ENCODE data around the gene NDUFS4.
A peak's percentile ranks its signal among the peaks of the same experiment; 100 is the strongest.
"Not testable (repeated sequence)": the region's sequence is repeated elsewhere in the genome, so short reads cannot be mapped to it uniquely, and the experiment has no call there.

Gene NDUFS4

DNA sequence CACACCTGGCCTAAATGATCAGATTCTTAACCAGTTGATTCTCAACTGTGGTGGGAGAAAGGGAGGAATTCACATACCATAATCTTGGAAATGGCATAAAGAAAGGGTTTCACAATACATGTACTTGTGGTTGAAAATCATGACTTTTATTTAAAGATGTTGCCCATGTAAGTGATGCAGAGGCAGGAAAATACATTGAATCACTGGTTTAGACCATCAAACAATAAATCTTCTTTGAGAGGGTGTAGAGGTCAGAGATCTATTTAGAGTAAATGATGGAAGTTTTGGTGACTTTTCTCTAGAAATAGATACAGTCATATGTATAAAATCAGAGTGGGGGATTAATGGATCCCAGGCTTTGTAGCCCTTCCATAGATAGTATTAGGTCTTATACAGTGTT is 15.4 kb downstream of the NDUFS4 start:
- DNase-seq (ENCODE audit: low read depth) = no peak

GRCh38 chr5:53576674-53577073 is 16.2 kb downstream of the NDUFS4 start:
- no peak for DNase-seq (ENCODE audit: low read depth)

DNA sequence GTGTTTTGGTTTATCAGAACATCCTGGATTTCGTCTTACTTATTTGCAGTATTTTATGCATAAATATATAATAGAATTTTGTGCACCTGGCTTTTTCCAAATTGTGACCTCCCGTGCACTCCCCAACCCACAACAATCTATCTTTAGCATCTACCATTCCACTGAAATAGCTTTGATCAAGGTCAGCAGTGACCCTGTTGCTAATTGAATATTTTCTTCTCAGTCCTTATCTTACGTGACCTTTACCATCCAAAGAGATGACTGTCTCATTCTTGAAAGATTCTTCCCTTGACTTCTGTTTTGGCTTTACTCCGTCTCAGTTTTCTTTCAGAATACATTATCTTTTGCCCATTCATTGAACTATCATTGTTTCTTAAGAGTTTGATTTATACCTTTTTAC is 18.4 kb downstream of the NDUFS4 start:
- no peak for DNase-seq (ENCODE audit: low read depth)

DNA sequence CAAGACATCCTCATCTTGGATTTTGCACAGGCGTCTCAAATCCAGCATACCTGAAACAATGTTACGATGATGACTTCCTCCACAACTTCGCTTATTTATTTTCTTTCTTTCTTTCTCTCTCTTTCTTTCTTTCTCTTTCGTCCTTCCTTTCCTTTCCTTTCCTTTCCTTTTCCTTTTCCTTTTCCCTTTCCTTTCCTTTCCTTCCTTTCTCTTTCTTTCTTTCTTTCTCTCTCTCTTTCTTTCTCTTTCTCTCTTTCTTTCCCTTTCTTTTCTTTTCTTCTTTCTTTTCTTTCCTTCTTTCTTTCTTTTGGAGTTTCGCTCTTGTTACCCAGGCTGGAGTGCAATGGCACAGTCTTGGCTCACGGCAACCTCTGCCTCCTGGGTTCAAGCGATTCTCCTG is 20.1 kb downstream of the NDUFS4 start:
- DNase-seq (ENCODE audit: low read depth) = no peak

DNA sequence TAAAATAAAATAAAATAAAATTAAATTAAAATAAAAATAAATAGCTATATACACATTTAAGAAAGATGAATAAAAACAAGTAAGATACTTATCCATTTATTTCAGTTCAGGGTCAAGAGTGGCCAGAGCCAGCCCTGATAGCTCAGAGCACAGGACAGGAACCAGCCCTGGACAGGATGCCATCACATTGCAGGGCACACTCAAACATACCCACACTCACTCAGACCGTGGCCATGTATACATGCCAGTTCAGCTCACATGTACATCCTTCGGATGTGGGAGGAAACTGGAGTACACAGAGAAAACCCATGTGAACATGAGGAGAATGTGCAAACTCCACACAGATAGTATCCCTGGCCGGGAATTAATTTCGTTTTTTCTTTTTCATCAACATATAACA is 21.8 kb downstream of the NDUFS4 start:
- no peak for DNase-seq (ENCODE audit: low read depth)

DNA sequence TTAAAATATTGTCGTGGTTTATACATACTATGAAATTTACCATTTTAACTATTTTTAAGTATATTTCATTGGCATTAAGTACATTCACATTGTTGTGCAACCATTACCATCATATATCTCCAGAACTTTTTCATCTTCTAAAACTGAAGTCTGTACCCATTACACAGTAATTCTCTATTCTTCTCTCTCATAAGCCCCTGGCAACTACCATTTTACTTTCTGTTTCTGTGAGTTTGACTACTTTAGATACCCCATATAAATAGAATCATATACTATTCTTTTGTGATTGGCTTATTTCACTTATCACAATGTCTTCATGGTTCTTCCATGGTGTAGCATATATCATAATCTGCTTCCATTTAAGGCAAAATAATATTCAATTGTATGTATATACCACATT is 30.3 kb downstream of the NDUFS4 start:
- no peak for DNase-seq (ENCODE audit: low read depth)

DNA sequence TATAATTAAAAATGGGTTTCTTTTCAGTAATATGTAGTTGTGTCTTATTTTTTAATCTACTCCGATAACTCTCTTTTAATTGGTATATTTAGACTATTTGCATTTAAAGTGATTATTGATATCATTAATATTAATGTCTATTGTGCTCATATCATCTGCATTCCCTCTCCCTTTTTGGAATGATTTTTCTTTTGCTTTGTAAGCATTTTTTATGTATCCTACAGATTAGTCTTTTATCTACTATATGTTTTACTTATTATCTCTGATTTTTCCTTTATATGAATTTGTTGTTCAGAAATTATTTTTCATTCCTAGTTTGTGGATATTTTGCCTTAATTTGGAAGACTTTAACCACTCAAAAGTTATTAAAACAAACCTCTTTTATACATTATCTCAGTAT is 34.0 kb downstream of the NDUFS4 start:
- DNase-seq (ENCODE audit: low read depth) = no peak

DNA sequence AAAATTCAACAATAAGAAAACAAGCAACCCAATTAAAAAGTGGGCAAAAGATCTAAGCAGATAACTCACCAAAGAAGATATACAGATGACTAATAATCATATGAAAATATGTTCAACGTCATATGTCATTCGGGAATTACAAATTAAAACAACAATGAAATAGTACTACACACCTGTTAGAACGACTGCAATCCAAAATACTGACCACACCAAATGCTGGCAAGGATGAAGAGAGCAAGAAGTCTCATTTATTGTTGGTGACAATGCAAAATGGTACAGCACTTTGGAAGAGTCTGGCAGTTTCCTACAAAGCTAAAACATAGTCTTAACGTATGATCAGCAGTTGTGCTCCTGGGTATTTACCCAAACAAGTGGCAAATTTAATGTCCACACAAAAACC is 37.5 kb downstream of the NDUFS4 start:
- no peak for DNase-seq (ENCODE audit: low read depth)

GRCh38 chr5:53601570-53601969 is 41.1 kb downstream of the NDUFS4 start:
- DNase-seq (ENCODE audit: low read depth) = peak; percentile 6

GRCh38 chr5:53603009-53603687 is 42.7 kb downstream of the NDUFS4 start:
- DNase-seq (ENCODE audit: low read depth) = no peak

- DNase-seq (ENCODE audit: low read depth) = no peak
Observed at GRCh38 chr5:53604309-53604708, 43.9 kb downstream of the NDUFS4 start.

DNA sequence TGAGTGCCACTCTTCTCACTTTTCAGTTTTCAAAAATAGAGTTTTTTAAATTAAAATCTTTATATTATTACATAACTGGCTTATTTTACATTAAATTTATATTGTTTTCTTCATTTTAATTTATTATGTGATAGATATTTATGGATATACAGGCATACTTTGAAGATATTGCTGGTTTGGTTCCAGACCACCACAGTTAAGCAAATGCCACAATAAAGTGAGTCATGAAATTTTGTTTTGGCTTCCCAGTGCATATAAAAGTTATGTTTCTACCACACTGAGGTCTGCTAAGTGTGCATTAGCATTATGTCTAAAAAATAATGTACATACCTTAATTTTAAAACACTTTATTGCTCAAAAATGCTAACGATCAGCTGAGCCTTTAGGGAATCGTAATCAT is 47.4 kb downstream of the NDUFS4 start:
- peak; percentile 16 for DNase-seq (ENCODE audit: low read depth)

GRCh38 chr5:53608897-53609296 is 48.5 kb downstream of the NDUFS4 start:
- not testable (repeated sequence) for DNase-seq (ENCODE audit: low read depth)

- DNase-seq (ENCODE audit: low read depth) = no peak
Observed at GRCh38 chr5:53613061-53613460, 52.6 kb downstream of the NDUFS4 start.

DNA sequence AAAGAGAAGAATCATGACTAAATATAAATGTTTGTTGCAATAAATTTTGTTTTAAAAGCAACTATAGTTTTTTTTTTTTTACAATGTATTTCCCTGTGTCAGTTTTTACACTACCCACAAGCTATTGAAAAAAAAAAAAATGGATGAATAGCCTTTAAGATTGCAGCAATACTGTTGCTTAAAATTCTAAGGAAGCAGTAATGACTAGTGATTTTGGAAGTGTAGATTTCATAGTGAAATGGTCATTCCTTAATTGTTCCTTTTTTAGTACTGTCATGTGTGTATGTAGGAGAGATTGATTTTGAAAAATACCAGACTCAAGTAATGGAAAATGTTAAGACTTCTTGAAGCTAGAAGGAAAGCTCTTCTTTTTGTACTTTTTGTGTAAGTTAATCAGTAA is 53.1 kb downstream of the NDUFS4 start:
- DNase-seq (ENCODE audit: low read depth) = no peak

- no peak for DNase-seq (ENCODE audit: low read depth)
Observed at GRCh38 chr5:53614376-53614885, 54.0 kb downstream of the NDUFS4 start.

DNA sequence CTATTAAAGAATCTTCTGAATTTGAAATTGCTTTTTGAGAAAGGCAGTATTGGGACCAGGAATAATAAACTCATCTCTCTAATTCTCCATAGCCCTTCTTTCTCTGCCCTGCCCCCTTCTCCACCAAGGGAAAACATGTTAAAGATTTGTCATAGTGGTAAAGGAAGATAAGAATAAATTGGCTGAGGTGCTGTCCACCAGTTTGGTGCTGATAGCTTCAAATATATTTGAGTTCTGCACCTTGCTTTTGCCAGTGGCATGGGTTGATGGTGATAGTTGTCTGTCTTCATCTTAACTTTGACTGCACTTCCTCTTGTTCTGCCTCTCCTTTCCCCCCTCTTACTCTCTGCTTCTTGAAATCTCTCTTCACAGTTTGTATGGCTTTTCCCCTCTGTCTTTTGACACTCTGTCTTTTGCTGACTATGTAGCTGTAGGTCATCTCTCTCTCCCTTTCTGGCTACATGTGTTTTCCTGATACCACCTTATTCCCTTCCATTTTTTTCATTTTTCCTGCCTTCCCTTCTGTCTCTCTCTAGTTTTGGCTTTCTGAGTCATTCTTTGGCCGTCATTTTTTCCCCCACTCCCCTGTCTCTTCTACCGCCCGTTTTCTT is 56.6 kb downstream of the NDUFS4 start:
- DNase-seq (ENCODE audit: low read depth) = no peak

DNA sequence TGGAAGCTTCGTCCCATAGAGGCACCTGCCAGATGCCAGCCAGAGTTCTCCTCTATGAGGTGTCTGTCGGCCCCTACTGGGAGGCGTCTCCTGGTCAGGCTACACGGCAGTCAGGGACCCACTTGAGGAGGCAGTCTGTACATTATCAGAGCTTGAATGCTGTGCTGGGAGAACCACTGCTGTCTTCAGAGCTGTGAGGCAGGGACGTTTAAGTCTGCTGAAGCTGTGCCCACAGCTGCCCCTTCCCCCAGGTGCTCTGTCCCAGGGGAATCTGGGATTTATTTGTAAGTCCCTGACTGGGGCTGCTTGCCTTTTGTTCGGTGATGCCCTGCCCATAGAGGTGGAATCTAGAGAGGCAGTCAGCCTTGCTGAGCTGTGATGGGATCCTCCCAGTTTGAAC is 70.8 kb downstream of the NDUFS4 start:
- DNase-seq (ENCODE audit: low read depth) = no peak

DNA sequence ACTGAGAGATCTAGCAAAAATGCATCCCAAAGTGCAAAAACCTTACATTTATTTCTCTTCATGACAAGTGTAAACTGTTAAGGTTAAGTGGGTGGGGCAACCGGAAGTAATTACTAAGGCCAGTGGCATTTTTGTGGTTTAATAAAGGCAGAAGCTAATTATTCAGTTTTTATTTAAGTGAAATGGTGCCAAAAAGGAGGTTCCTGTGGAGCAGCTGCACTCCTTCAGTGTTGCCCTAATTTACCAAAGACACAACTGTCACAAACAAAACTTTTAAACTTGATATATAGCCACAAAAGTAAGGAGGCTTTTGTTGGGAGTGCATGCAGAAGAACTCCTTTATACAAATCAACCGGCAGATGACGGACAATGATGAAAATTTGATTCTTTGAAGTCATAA is 81.6 kb downstream of the NDUFS4 start:
- DNase-seq (ENCODE audit: low read depth) = no peak

- no peak for DNase-seq (ENCODE audit: low read depth)
Observed at GRCh38 chr5:53643445-53643844, 83.0 kb downstream of the NDUFS4 start.

DNA sequence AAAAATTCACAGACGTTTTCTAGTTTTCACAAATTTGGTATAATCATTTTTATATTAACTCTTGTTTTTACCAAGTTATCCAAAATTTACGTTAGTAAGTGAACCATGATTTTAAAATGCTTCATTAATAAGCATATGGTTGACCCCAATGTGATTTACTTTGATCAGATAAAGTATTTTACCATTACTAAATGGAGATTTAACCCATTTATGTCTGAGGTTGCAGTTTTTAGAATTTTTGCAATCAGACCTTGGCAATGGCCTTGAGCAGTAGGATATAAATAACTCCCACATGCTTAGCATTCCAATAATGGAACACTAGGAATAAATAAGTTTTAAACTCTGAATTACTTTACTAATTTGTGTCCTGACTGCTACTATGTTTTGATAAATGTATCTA is 84.6 kb downstream of the NDUFS4 start:
- DNase-seq (ENCODE audit: low read depth) = no peak

DNA sequence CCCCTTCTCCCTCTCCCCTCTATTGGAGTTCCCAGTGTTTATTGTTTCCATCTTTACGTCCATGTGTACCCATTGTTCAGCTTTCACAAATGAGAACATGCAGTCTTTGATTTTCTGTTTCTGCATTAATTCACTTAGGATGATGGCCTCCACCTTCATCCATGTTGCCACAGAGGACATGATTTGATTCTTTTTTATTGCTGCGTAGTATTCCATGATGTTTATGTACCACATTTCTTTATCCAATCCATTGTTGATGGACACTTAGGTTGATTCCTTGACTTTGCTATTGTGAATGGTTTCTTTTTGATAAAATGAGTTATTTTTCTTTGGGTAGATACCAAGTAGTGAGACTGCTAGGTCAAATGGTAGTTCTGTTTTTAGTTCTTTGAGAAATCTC is 88.9 kb downstream of the NDUFS4 start:
- no peak for DNase-seq (ENCODE audit: low read depth)

GRCh38 chr5:53660573-53660972 is 100.1 kb downstream of the NDUFS4 start:
- DNase-seq (ENCODE audit: low read depth) = not testable (repeated sequence)

- not testable (repeated sequence) for DNase-seq (ENCODE audit: low read depth)
Observed at GRCh38 chr5:53665313-53665712, 104.9 kb downstream of the NDUFS4 start.
